GM21528 (cell line): Measurements from ENCODE around the gene TMEM182.

Experiments used
- ATAC-seq: cut with Tn5 transposase; IDR thresholded peaks from one replicate; pipeline ENCODE4 v1.9.1; 2021; ENCODE audit warnings: mild to moderate bottlenecking, moderate library complexity; ENCODE audit not compliant: unreplicated experiment, low FRiP score

The TMEM182 gene

DNA sequence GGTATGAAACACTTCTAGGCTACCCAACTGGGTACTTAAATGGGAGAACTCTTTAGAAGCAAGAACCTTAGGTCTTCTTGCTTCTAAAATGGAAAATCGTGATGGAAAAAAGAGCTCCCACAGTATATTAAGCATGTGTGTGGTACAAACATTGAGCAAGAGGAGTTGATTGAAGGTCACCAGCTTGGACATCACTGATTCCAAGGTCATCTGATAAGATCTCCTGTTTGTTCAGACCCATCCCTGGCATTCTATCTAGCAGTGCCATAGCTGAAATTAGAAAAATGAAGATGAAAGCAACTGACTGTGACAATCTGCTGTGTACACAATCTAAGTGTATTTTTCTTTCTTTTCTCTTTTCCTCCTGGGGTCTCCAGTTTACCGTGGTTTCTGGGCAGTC, 35.7 kb downstream of the TMEM182 start:
- no peak for ATAC-seq

DNA sequence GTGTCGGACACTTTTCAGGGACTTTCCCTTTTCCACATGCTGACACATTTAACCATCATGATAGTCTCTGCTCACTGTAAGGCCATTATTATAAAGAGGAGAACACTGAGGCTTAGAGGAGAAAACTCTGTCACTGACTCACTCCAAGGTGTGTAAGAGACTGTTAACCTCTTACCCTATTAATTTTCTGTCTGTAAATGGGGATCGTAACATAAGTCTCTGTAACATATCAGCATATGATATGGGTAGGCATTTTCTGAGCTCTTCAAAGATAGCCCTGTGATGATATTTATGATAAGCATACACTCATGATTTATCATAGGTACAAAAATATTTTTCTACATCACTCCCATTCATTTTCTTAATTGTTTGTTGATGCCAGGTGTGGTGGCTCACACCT, 36.4 kb downstream of the TMEM182 start:
- no peak for ATAC-seq

DNA sequence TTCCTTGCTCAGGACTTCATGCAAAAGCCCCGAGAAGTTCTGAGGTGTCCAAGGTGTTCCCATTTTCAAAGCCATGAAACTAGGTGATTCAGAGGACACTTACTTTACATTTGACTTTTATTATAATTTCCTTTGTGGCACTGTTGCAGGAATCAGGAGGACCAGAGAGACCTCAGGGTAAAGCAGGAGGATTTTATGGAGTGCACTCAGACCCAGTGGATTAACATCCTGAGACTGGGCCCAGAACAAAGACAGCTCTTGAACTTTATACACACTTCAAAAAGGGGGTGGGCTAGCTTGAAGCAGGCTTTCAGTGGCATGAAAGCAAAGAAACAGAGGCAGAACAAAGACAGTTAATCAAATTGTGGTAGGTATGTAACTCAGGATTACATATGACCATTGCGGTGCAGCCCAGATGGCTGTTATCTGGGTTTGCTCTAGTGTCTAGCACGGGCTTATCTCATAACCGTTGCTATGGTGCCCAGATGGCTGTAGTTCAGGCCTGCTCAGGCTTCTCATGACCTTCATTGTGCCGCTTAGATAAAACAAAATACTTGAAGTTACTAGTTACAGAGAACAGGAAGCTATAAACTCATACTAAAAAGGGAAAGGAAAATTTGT, 39.4 kb downstream of the TMEM182 start:
- ATAC-seq: no peak

DNA sequence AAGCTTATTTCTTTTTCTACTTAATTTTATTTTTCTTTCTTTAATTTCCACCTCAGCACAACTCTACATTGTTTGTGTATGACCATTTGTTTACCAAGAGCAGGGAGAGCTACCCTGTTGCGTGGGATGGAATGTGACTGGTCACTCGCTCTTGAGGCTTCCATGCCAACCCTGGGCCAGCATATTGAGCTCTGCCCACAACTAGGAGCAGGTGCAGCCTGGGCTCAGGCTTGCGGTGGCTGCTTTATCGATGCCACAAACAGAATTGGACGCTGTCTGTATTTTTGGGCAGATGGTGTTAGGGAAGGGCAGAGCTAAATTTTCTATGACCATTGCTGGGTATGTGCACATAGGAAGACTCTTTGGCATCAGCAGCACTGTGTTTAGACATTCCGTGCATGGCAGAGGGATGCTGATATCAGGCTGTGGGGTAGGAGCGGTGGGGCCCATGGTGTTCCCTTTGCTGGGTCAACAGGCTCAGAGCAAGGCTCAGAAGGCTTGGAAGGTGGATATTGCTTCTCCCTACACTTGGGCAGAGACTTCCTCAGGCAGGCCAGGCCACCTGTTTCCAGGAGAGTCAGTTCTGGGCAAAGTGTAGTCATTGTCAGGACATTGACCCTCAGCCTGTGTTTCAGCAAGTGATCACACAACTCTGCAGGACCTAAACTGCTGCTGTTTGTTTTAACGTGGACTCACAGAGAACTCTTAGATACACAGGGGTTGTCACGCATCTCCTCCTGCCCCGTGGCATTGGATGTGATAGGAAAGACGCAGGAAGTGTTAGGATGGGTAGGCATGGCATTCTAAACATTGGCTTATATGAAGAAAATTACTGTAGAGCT, 40.2 kb downstream of the TMEM182 start:
- no peak for ATAC-seq

DNA sequence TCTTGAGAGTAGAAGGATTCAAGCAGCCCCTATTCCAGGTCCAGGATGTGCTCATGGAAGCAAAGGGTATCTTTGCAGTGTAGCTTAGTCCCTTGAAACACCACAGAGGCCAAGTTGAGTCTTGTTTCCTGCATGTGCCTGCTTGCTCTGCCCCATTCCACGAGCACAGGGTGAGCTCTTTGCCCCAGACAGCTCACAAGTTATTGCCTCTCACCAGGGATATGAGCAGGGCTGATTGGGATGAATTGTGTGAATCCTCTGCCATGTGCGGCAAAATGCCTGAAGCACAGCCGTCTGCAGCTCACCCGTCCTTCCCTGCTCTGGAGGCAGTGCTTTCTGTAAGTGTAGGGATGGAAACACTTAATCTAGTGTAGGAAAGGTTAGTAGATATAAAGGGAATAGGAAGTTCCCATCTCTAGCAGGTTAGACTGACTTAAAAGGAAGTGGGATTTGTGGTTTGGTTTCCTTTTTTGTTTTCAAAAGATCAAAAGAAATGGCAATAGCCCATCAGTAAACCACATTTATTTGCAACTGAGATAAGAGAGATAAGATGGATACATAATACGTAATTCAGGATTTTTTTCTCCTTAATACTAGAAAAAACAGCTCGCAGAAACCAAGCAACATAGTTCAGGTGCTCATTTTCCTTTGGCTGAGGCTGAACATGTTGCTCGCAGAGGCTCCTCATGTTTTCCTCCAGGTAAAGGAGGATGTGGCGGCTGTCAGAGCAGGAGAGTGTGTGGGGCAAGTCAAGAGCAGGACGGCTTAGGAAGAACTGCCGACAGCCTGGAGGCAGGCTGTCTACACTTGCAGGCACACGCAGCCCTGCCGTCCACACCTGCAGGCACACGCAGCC, 41.4 kb downstream of the TMEM182 start:
- ATAC-seq: no peak

DNA sequence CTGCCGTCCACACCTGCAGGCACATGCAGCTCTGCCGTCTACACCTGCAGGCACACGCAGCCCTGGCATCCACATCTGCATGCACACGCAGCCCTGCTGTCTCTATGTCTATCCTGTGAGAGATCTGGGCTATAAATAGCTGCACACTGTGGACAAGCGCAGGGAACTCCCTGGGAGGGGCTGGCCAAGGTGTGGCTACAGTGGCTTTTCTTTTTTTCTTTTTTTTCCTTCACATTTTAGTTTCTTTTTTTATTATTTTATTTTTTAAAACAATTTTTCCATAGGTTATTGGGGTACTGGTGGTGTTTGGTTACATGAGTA, 42.0 kb downstream of the TMEM182 start:
- no peak for ATAC-seq

DNA sequence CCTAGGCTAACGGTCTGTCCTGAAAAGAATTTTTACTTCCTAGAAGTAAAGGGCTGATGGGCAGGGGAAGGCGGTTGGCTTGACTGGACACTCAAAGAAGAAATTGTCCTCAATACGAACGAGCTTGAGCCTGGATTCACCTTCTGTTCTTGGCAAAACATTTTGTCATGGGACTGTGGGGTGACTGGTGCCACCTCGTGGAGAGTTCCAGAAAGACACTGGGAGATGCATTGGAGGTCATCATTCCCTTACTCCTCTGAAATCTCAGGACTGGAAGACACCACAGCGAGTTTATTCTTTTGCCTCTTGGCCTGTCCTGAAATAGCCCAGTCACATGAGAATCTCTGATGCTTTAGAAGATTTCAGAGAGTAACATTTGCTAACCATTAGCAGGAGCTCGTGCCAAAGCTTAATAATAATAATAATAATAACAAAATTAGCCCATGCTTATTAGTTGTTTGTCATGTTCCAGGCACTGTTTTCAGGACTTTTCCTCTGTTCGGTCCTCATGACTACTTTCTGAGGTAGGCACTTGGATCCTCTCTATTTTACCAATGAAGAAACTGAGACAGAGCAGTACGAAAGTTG, 44.5 kb downstream of the TMEM182 start:
- peak; percentile 90 for ATAC-seq

DNA sequence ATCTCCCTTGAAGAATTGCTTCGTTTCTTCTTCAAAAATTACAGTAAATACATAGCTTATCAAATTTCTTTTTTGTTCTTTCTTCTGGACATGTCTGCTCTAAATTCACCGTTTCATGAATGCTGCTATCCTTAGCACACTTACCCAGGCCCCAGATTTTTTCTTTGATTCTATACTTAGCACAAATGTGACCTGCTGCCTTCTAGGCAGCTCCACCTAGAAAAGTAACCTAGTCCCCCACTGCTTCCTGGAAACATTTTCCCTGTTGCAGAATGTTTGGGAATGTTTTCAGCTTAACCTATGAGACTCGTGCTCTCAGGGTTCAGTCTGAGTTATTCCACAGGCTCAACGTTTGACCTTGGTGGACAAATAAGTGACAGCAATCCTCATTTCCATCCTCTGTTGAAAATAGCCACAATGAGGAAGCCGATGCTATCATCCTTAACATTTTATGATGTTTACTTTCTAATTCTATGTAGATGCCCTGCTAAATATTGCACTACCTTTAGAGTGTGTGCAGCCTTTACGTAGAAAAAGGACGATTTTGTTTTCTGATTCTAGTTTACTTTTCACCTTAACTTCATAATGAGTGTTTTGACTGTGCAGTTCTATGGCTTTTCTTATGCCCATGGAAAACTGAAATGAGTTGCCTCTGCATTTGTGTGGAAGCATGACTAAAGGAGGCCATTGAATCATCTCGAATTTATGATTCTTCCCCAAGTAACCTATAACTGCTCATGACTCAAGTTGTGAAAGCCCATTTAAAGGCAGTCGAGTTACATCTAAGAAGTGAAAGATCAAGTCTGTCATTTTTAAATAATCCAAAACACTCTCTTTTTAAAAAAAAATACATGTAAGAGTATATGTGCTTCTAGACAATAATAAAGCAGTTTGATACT, 47.7 kb downstream of the TMEM182 start:
- no peak for ATAC-seq

DNA sequence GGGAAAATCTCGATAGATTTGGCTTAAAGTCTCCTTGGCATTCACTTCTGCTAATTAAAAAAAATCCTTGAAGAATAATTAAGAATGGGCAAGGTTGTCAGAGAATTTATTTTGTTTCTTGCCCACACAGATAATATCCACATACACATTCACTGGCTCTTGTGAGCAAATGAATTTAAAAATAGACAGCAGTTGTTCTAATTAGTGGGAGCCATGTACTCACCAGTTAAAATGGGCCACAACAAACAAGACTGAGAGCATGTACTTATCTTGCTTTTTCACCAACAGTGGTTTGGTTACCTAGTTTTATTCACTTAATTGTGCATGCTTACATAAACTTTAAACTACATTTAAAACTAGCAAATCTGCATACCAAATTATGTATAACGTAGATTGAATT, 53.5 kb downstream of the TMEM182 start:
- no peak for ATAC-seq

DNA sequence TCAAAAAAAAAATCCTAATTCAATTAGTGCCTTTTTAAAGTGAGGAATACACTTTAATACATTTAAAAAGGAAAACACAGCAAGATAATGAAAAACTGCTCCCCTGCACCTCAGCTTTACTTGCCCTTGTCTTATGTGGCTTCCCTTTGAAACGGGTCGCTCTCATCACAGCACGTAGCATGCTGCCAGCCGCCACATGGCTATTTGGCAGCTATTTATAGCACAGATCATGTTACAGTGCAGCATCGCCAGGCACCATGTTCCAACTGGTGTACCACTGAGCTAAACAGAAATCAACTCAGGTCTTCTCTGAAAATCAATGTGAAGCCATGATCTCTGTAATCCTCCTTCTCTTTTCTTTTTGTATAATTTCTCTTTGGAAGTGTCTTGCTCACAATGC, 65.1 kb downstream of the TMEM182 start:
- ATAC-seq: no peak

DNA sequence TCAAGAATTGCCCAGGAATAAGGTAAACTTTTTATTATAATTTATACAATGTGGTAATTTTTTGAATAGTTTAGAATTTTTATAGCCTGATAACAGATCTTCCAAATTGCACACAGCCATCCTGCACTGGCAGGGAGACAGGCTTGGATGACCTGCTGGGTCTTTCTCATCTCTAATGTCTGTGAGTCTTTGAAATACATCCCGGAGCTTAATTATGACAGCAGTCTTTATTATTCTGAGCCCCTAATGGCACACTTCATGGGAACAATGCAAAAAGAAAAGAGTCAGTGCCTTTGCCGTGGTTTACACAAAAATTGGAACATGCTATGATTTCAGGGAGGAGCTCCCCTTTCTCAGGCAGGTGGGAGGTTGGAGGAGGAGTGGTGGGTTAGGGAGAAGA, 71.0 kb downstream of the TMEM182 start:
- no peak for ATAC-seq

DNA sequence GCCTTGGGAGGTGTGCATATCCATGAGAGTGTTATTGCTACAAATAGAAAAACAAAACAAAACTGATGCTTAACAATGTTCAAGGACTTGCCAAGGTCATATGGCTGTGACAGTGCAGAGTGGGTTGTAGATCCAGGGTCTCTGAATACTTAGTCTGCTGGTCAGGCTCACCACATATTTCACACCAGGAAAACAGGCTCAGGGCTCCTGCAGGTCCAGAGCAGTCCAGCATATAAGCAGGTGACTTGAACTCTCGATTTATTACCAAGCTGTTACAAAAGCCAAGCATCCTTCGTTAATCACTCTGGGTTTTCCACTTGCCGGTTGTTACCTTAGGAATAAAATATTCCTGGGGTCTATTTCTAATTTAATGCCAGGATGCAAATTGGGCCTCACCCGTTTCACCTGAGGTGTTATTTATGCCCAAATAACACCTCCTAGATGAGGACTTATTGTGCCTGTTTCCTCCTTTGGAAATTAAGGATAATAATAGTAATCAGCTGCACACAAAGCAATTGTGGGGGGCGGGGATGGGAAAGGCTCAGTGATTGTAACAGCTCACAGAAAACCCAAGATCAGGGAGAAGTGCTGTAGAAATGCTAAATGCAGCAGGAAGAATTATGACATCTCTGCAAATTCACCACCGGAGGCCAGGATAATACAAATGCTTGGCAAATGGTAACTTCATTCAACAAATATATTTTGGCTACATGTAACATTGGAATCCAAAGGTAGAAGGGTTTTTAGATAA, 72.9 kb downstream of the TMEM182 start:
- no peak for ATAC-seq

DNA sequence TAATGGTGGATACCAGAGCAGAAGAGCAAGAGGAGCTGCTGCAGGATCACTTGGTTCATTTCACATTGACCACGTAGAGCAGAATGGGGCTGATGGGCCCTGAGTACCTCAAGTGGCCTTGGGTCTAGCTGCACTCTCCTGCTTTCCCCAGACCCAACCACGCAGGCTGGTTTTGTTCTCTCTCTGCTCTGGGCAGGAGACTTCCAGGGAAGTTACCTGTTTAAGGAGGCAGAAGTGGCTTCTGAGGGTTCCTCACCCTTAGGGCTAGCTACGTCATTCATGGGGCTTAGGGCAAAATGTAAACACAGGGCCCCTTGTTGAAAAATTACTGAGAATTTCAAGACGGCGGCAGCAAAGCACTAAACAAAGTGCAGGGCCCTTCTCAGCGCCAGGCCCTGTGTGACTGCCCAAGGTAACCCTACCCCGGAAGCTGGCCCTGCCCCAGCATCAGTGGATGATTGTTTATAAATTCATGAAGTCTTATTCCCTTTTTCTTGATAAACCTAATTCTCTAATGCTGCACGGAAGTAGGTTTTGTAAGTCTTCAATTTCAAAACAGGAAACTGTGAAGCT, 75.9 kb downstream of the TMEM182 start:
- ATAC-seq: no peak

DNA sequence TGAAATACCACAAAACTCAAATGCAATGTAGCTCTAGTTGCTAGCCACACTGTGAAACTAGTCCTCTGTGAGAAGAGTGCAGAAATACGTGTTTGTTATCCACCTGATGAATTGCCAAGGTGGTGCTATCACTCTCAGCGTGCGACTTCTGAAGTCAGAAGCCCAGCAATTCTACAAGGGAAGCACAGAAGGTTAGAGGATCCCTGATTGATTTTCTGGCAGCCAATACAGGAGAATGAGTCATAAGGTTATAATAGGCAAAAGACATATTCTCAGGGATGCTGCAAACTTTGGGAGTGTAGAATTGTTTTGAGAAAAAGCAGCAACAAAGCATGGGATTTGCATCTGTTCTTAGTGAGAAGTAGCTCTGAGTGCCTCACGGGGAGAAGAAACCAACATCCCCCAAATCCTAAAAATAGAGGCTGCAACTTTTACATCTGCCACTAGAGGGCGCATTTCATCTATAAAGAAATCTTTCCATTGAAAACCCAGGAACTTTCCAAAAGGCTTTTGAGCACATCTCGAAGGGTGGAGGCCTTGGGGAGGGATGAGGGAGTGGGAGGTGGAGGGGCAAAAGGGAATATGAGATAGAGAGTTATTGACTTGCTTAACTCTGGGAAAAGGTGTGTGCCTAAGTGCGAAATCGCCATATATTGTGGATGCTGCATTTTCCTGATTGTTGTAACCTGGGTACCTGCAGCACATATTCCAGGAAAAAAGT, 78.0 kb downstream of the TMEM182 start:
- no peak for ATAC-seq

DNA sequence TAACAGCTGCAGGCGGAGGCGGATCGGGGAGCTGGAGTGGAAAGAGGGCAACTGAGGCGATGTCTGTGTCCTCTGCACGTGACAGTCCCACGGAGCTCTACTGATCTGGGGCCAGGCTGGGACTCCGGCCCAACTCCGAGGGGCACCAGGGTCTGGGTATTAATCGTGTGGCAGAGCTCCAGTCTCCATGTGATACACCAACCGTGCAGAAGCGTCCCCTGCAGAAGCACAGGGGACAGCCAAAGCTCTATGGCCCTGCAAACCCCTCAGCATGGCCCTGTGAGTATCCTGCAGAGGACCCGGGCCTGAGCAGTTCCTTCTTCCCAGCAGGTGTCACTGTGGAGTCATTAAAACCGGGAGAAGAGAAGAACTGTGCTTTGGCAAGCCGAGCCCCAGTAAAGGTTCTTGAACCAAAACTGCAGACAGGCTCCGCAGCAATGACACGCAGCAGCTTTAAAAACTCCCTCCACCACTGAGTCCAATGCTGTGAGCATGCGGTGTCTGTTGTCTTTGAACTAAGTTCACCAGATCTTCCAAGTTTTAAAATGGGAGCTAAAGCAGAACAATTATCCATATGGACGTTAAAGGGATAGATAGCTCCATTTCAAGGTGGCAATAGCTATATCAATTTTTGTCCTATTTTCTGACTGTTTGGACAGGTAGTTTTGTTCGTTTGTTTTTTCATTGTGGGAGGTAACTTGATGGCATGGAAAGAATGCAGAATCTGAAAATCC, 79.4 kb downstream of the TMEM182 start:
- no peak for ATAC-seq

DNA sequence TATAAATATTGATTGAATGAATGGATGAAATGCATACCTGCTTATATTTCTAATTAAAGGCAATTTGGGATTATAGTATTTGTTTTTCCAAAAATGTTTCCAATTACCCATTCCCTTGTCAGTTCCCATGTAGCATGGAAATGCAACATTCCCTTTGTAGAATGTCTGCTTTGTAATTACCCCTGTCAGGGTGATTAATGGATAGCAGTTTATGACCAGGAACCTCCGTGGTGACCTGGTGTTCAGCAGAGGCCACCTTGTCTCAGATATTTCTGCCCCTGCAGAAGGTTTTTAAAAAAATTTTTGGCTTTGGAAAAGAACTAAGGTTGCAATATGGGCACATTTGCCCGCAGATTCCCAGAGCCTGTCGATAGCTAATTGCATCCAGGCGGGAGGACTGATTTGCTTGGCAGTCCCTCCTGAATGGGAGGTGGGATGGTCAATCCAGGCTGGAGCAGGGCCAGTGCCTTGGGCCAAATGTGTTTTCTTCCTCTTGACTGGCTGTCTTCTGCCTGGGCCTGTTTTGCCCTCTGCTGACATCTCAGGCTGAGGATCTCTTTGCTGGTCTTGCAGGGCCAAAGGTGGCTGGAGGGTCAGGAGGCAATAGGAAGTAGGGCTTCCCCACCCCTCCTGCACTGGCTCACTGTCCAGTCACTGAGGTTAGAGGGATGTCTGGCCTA, 82.1 kb downstream of the TMEM182 start:
- ATAC-seq: no peak

DNA sequence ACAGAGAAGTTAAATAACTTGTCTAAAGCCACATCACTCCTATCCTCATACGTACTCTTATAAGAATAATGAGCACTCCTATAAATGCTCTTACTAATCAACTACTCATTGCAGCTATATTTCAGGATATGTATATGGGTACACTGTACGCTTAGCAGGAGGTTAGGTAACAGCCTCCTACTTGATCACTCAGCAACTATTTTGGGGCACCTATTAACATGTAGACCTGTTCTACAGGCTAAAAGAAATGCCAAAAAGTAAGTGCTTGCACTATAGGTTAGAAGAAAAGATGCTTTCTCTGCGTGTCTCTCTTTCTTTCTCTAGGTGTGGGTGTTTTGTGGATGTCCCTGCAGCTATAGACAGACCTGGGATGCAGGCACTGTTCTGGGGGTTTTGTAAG, 83.1 kb downstream of the TMEM182 start:
- ATAC-seq: no peak
